A549 (cell line): Measurements from ENCODE around the gene TMEM269. TPM values are rescaled to one million over a fixed set of nuclear protein-coding genes. Genes with fewer than 3 reads are reported as not detected.

Experiments
- ATAC-seq, 2 experiments: fragments of 200-7000 bp in 1 of 2; fragments of >200 bp in 1 of 2; cut with Nextera tagmentation in 1 of 2; cut with Tn5 transposase in 1 of 2; 3 replicates each; pipeline versions ENCODE4 v1.8.0 to v1.9.1; 2018 to 2020; ENCODE audit warnings: mild to moderate bottlenecking in 1 of 2, moderate library complexity in 1 of 2
- CTCF ChIA-PET: fragments of 300-600 bp; sonication (Branson Sonifier 250); formaldehyde crosslinking; extraction: SDS; loops from one replicate; lab custom pipeline; 2021; ENCODE audit warnings: antibody characterized with exemption, inconsistent platforms; lab: Yijun Ruan, JAX
- POLR2A ChIA-PET: fragments of 350-600 bp; formaldehyde crosslinking; extraction: SDS; loops from one replicate; lab custom pipeline; 2021; ENCODE audit warnings: antibody characterized with exemption, inconsistent platforms; lab: Yijun Ruan, JAX
- DNase-seq, 2 experiments: peaks; one replicate each; pipeline versions ENCODE4 v3.0.0 to v3.0.0-alpha.2; 2011 to 2016; ENCODE audit warnings: low read depth in 1 of 2, low spot score in 1 of 2
- FAIRE-seq: peaks from 2 replicates; lab custom pipeline; 2011; peaks lifted over from hg19 to GRCh38; lab: Jason Lieb, UNC
- H3K27ac ChIP-seq, 2 experiments: fragments of >200 bp; sonication (Bioruptor Twin); formaldehyde crosslinking; 3 replicates each; pipeline ENCODE4 v1.5.1; 2016 to 2017
- H3K4me1 ChIP-seq: fragments of >200 bp; sonication (Bioruptor Twin); formaldehyde crosslinking; 3 replicates; pipeline ENCODE4 v1.6.1; 2016
- H3K4me2 ChIP-seq: fragments of >200 bp; sonication (Bioruptor Twin); formaldehyde crosslinking; 3 replicates; pipeline ENCODE4 v1.6.1; 2016
- H3K4me3 ChIP-seq: fragments of >200 bp; sonication (Bioruptor Twin); formaldehyde crosslinking; 3 replicates; pipeline ENCODE4 v1.5.1; 2016
- H3K9me3 ChIP-seq: fragments of >200 bp; sonication (Bioruptor Twin); formaldehyde crosslinking; 3 replicates; pipeline ENCODE4 v1.6.1; 2016
- BHLHE40 ChIP-seq: IDR thresholded peaks from 2 replicates; pipeline ENCODE4 v1.6.1; 2012; ENCODE audit warnings: low read depth, low read length, inconsistent platforms
- CHD2 ChIP-seq: fragments of 150-350 bp; IDR thresholded peaks from 2 replicates; pipeline ENCODE4 v1.6.1; 2014; ENCODE audit warnings: low read length; ENCODE audit not compliant: partially characterized antibody
- ESRRA ChIP-seq: fragments of 150-350 bp; IDR thresholded peaks from 2 replicates; pipeline ENCODE4 v1.6.1; 2014; ENCODE audit warnings: mild to moderate bottlenecking, low read length, borderline replicate concordance
- FOSL2 ChIP-seq, 2 experiments: fragments of 450-650 bp in 1 of 2; fragments of >200 bp in 1 of 2; sonication (Bioruptor Twin) in 1 of 2; formaldehyde crosslinking; IDR thresholded peaks; 2 replicates each; pipeline versions ENCODE4 v1.5.0 to v1.6.1; 2016 to 2020; ENCODE audit warnings: mild to moderate bottlenecking in 1 of 2, moderate library complexity in 1 of 2
- GATA3 ChIP-seq: IDR thresholded peaks from 2 replicates; pipeline ENCODE4 v1.6.1; 2012; ENCODE audit warnings: borderline replicate concordance
- HMGXB4 ChIP-seq: fragments of 250-450 bp; sonication (Bioruptor Pico); IDR thresholded peaks from 2 replicates; pipeline ENCODE4 v1.5.0; 2021; ENCODE audit warnings: mild to moderate bottlenecking, moderate library complexity, borderline replicate concordance
- HOXB13 ChIP-seq: fragments of 250-450 bp; sonication (Bioruptor Pico); IDR thresholded peaks from 2 replicates; pipeline ENCODE4 v1.5.0; 2020; ENCODE audit warnings: low read depth, mild to moderate bottlenecking, moderate library complexity
- HOXB5 ChIP-seq: fragments of 250-450 bp; sonication (Bioruptor Pico); IDR thresholded peaks from 2 replicates; pipeline ENCODE4 v1.5.0; 2020; ENCODE audit warnings: mild to moderate bottlenecking, moderate library complexity
- JUNB ChIP-seq: fragments of >200 bp; sonication (Bioruptor Twin); formaldehyde crosslinking; IDR thresholded peaks from 2 replicates; pipeline ENCODE4 v1.6.1; 2016
- KDM1A ChIP-seq: fragments of 200-600 bp; sonication (generic); IDR thresholded peaks from 2 replicates; pipeline ENCODE4 v1.6.1; 2016; ENCODE audit warnings: low read depth, mild to moderate bottlenecking
- KDM5A ChIP-seq: fragments of 200-600 bp; sonication (generic); IDR thresholded peaks from 2 replicates; pipeline ENCODE4 v1.6.1; 2016; ENCODE audit warnings: antibody characterized with exemption, mild to moderate bottlenecking
- MAFK ChIP-seq: fragments of 450-650 bp; IDR thresholded peaks from 2 replicates; pipeline ENCODE4 v1.6.1; 2014; ENCODE audit not compliant: partially characterized antibody
- MAX ChIP-seq: IDR thresholded peaks from 2 replicates; pipeline ENCODE4 v1.6.1; 2012
- RAD21 ChIP-seq, 2 experiments: fragments of >200 bp in 1 of 2; sonication (Bioruptor Twin) in 1 of 2; formaldehyde crosslinking in 1 of 2; IDR thresholded peaks in 1 of 2; conservative IDR thresholded peaks in 1 of 2; 2 replicates in 1 of 2; 3 replicates in 1 of 2; pipeline ENCODE4 v1.6.1; 2012 to 2018; ENCODE audit warnings: inconsistent platforms in 1 of 2
- SMC3 ChIP-seq: fragments of >200 bp; sonication (Bioruptor Twin); formaldehyde crosslinking; IDR thresholded peaks from 3 replicates; pipeline ENCODE4 v1.6.1; 2018; ENCODE audit warnings: inconsistent platforms
- TP53 ChIP-seq: fragments of 250-450 bp; sonication (Bioruptor Pico); IDR thresholded peaks from 2 replicates; pipeline ENCODE4 v1.5.0; 2021; ENCODE audit warnings: mild to moderate bottlenecking, moderate library complexity
- ZC3H11A ChIP-seq: fragments of 450-650 bp; IDR thresholded peaks from 2 replicates; pipeline ENCODE4 v1.6.1; 2014; ENCODE audit warnings: antibody characterized with exemption, mild to moderate bottlenecking
- WGBS: methylation state at CpG from one replicate; pipeline ENCODE4 v1.1.6; 2017; ENCODE audit errors: missing lambda C conversion rate; 5-methylcytosine and 5-hydroxymethylcytosine counted together
- polyA plus RNA-seq, 4 experiments: library from polyadenylated mRNA; depleted of rRNA in 3 of 4; stranded (reverse); fragments of >200 nt; fragmentation: RNase III in 1 of 4; extraction: RNeasy Plus Mini Kit Qiagen cat#74134 plus additional on column Dnase treatment in 1 of 4; gene quantifications; 2 replicates in 3 of 4; 3 replicates in 1 of 4; pipeline ENCODE4 v1.2.3, GENCODE V29; 2011 to 2017
- TF ChIP-seq, protein P1 (sequence below): IDR thresholded peaks from 2 replicates; pipeline ENCODE4 v1.6.1; 2012
- TF ChIP-seq, protein P2 (sequence below): fragments of 150-350 bp; IDR thresholded peaks from 2 replicates; pipeline ENCODE4 v1.6.1; 2014; ENCODE audit warnings: low read depth, mild to moderate bottlenecking, low read length
- TF ChIP-seq, protein P3 (sequence below): fragments of >200 bp; sonication (Bioruptor Twin); formaldehyde crosslinking; IDR thresholded peaks from 3 replicates; pipeline ENCODE4 v1.5.1; 2016
- TF ChIP-seq, protein P4 (sequence below): IDR thresholded peaks from 2 replicates; pipeline ENCODE4 v1.6.1; 2012; ENCODE audit warnings: low read depth, borderline replicate concordance

The TMEM269 gene
- polyA plus RNA-seq, 2 of the 4 experiments (the other 2 are of a cell fraction), result 0.21 TPM

DNA sequence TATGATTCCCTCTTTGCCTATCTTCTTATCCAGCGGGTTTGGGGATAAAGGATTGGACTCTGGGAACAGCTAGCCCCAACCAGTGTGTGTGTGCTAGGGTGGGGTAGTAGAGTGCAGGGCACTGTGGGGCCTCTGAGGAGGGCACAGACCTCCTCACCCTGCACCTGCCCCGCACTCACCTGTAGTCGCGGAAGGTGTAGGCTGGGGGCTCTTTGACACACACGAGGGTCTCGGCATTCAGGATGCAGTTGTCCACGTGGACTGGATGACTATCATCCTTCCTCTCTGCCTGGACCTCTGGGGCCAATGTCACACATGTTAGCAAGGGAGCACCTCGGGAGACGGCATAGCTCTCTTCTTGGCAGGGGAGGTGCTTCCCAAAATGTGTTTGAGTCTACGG lies 36.8 kb upstream of the TMEM269 start:
- WGBS, result 84% methylated on average over 4 of the region's 10 CpGs

GRCh38 chr1:42748461-42749410 lies 36.1 kb upstream of the TMEM269 start:
- Histone ChIP-seq H3K9me3 (no peaks in the 10 kb centered on the region), H3K4me1 (no peaks in the 10 kb centered on the region), H3K4me3 (no peak overlapping the region), H3K27ac (no peak overlapping the region), H3K4me2 (no peak overlapping the region)
- ChIA-PET CTCF (interaction anchor here (0.5 to 1.2 kb wide), 3 partner anchors 9 to 575 kb away, joined by 3 read pairs; no protein-coding TSS in a partner anchor), POLR2A (no interaction called here)
- DNase-seq (no peak), FAIRE-seq (no peak), ATAC-seq (no peak)
- TF ChIP-seq ZC3H11A, result no peak
- no peak for TF ChIP-seq MAX
- TF ChIP-seq TP53 (CRISPR knock-in tag), result no peak
- TF ChIP-seq, protein P1, sequence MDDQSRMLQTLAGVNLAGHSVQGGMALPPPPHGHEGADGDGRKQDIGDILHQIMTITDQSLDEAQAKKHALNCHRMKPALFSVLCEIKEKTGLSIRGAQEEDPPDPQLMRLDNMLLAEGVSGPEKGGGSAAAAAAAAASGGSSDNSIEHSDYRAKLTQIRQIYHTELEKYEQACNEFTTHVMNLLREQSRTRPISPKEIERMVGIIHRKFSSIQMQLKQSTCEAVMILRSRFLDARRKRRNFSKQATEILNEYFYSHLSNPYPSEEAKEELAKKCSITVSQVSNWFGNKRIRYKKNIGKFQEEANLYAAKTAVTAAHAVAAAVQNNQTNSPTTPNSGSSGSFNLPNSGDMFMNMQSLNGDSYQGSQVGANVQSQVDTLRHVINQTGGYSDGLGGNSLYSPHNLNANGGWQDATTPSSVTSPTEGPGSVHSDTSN, result no peak
- WGBS, result 86% methylated on average over 12 of the region's 14 CpGs

More for the DNA sequence above, 36.8 kb upstream of the TMEM269 start:
- ATAC-seq, result no peak
- H3K4me1 ChIP-seq, result no peaks in the 10 kb centered on the region
- TF ChIP-seq HOXB5 (CRISPR knock-in tag) (no peak), BHLHE40 (no peak), JUNB (no peak), FOSL2 (IDR thresholded peaks at IDR 0.05) (no peak), FOSL2 (CRISPR knock-in tag; IDR thresholded peaks at IDR 0.05) (no peak), KDM1A (no peak)
- TF ChIP-seq, protein P2, sequence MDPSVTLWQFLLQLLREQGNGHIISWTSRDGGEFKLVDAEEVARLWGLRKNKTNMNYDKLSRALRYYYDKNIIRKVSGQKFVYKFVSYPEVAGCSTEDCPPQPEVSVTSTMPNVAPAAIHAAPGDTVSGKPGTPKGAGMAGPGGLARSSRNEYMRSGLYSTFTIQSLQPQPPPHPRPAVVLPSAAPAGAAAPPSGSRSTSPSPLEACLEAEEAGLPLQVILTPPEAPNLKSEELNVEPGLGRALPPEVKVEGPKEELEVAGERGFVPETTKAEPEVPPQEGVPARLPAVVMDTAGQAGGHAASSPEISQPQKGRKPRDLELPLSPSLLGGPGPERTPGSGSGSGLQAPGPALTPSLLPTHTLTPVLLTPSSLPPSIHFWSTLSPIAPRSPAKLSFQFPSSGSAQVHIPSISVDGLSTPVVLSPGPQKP, result no peak
- H3K4me3 ChIP-seq, result no peak overlapping the region
- H3K27ac ChIP-seq, result no peak overlapping the region
- ChIA-PET CTCF (interaction anchor here (0.5 to 3.2 kb wide), 5 partner anchors 9 to 574 kb away, joined by 3 to 21 read pairs (median 3); no protein-coding TSS in a partner anchor), POLR2A (no interaction called here)
- no peak for DNase-seq
- FAIRE-seq, result no peak
- H3K4me2 ChIP-seq, result no peak overlapping the region
- no peaks in the 10 kb centered on the region for H3K9me3 ChIP-seq

GRCh38 chr1:42750041-42750440 lies 34.8 kb upstream of the TMEM269 start:
- Histone ChIP-seq H3K27ac (no peak overlapping the region), H3K4me2 (no peak overlapping the region), H3K9me3 (no peaks in the 10 kb centered on the region), H3K4me1 (no peaks in the 10 kb centered on the region), H3K4me3 (no peak overlapping the region)
- CTCF ChIA-PET, result no interaction called here
- DNase-seq (no peak), FAIRE-seq (no peak), ATAC-seq (no peak)
- TF ChIP-seq, protein P3, sequence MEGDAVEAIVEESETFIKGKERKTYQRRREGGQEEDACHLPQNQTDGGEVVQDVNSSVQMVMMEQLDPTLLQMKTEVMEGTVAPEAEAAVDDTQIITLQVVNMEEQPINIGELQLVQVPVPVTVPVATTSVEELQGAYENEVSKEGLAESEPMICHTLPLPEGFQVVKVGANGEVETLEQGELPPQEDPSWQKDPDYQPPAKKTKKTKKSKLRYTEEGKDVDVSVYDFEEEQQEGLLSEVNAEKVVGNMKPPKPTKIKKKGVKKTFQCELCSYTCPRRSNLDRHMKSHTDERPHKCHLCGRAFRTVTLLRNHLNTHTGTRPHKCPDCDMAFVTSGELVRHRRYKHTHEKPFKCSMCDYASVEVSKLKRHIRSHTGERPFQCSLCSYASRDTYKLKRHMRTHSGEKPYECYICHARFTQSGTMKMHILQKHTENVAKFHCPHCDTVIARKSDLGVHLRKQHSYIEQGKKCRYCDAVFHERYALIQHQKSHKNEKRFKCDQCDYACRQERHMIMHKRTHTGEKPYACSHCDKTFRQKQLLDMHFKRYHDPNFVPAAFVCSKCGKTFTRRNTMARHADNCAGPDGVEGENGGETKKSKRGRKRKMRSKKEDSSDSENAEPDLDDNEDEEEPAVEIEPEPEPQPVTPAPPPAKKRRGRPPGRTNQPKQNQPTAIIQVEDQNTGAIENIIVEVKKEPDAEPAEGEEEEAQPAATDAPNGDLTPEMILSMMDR, result no peak
- TF ChIP-seq RAD21 (conservative IDR thresholded peaks at IDR 0.05 in 1 of 2, IDR thresholded peaks at IDR 0.05 in 1 of 2) (no peak), MAFK (no peak), JUNB (no peak), MAX (no peak), GATA3 (no peak), HOXB13 (no peak), ESRRA (no peak), SMC3 (no peak), HMGXB4 (CRISPR knock-in tag) (no peak), FOSL2 (IDR thresholded peaks at IDR 0.05) (no peak), FOSL2 (CRISPR knock-in tag; IDR thresholded peaks at IDR 0.05) (no peak), CHD2 (no peak), KDM5A (no peak)
- TF ChIP-seq, protein P2, result no peak
- TF ChIP-seq, protein P4, sequence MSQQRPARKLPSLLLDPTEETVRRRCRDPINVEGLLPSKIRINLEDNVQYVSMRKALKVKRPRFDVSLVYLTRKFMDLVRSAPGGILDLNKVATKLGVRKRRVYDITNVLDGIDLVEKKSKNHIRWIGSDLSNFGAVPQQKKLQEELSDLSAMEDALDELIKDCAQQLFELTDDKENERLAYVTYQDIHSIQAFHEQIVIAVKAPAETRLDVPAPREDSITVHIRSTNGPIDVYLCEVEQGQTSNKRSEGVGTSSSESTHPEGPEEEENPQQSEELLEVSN, result no peak
- WGBS, result 96% methylated on average over 12 of the region's 12 CpGs
- POLR2A ChIA-PET, result no interaction called here
